Activated CD4-positive, alpha-beta T cell treated with anti-CD3 and anti-CD28 coated beads, Interleukin-2, amount 50 U/mL, for 1 hour (primary cell): ENCODE data around the gene MORC2.
A peak's percentile ranks its signal among the peaks of the same experiment; 100 is the strongest.

Experiments
- DNase-seq: peaks from one replicate; pipeline ENCODE4 v3.0.0-alpha.2; 2020

Gene MORC2

DNA sequence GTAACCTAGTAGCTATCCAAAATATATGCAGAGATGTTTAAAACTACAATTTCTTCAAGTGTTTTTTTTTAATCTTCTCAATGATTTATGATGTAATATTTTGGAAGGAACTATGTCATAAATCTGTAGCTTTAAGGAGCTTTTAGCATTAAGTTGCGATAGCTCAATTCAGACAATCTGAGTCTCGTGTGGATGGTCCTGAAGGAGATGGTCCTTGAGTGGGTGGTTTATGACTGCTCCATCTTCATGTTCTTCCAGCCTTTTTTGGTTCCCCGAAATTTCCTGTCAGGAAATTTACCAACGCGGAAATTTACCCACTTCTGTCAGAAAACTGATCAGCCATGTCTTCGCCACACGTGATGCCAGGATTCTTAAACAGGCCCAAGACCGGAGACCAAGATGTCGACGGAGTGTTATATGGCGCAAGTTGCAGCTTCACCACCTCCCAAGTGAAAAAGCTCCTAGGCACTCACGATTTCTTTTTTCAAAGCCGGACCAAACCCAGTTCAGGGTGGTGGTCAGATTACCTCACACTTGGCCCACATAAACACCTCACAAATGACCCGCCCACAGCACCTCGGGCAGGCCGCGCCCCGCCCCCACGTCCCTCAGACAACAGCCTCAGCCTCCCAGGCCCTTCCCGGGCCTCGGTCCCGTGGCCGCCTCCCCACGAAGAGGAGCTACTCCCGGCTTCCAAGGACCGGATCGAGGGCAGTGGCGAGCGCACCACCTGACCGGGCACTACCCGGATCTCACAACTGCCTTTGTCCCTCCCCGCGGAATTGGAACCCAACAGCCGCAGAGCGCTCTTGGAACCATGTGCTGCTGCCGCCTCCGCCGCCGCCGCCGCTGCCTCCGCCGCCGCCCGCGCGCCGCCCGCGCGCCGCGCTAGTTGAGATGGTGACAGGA is at the start of gene MORC2:
Gene MORC2 (minus strand): TSS at position 760 of the 909 bp plus-strand sequence. CDS start 885 bp downstream, outside the sequence.
- no peak for DNase-seq

DNA sequence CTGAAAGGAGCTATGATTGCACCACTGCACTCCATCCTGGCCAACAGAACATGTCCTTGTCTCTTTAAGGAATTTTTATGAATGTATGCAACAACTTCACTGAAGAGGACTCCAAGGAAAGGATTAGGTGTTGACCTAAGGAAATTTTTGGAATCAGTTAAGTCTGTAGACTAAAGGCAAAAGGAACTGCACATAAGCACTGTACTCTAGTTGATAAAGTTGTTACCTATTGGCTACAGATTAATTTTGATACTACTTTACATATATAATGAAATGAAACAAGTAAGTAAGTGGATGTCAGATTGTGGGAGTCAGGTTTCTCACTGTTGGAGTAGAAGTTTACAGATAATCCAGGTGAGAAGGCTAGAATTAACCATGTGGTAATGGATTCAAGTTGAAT is 37.0 kb upstream of the MORC2 start:
- no peak for DNase-seq

DNA sequence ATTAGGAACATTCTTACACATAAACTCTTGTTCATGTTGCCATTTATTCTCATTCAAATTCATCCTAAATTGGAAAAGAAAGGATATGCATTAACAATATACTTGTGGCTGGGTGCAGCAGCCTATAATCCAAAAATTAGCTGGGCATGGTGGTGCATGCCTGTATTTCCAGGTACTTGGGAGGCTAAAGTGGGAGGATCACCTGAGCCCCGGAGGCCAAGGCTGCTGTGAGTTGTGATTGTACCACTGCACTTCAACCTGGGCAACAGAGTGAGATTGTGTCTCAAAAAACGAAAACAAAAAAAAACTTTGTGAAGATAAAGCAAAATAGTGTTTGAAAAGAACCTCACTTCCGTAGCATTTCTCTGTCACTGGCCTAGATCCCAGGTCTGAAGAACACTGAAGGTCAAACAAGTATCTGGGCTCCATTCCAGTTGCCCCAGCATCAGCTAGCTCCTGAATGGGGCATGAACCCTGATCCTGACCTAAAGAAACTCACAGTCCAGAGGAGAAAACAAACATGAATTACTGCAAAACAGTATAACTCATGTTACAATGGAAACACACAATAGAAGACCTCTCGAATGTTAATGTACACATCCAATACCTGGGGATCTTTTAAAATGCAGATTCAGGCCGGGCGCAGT is 32.7 kb upstream of the MORC2 start:
- DNase-seq, result no peak

DNA sequence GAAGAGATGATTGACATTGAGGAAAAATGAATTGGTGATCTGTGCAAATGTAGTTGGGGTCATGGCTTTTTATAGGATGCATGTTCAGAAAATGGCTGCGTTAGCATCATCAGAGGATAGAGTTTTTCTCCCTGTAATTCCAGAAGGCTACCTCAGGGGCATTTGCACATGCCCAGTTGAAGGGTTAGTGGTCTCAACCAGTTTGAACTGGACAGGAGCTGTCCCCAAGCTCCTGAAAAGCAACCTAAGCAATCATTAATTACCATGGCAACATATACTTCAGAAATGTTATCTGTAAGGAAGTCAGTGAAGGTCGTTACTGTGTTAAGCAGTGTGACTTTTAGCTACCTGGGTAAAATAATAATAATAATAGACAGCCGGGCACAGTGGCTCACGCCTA is 29.8 kb upstream of the MORC2 start:
- DNase-seq, result no peak

DNA sequence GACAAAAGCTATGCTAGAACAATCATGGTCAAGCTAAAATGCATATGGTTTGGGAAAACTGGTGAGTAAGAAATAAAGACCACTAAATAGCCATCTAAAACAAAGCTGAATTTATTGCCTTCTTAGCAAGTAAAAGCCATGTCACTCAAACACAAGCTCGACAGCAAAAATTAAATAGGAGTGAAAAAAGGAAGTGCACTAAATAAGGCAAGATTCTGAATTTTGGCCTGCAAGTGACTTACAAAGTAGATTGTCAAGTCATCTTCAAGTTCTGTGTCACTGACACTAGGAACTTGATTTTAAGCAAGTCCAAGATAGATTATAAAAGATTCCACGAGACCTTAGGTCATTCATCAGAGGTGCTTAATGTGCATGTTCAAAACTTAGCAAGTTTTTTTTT is 27.9 kb upstream of the MORC2 start:
- no peak for DNase-seq

DNA sequence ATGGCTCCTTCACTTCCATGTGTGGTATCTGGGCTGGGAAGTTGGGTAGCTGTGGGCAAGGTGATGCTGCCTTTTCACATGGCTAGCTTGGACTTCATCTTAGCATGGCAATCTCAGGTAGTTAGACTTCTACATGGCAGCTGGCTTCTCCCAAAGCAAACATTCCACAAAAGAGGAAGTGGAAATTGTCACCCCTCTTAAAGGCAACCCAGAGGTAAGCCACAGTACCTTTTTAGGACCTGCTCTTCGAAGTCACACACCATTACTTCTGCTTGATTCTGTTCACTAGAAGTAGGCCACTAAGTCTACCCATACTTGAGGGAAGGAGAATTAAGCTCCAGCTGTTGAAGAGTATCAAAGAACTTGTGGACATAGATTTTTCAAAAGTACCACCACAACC is 26.4 kb upstream of the MORC2 start:
- no peak for DNase-seq

DNA sequence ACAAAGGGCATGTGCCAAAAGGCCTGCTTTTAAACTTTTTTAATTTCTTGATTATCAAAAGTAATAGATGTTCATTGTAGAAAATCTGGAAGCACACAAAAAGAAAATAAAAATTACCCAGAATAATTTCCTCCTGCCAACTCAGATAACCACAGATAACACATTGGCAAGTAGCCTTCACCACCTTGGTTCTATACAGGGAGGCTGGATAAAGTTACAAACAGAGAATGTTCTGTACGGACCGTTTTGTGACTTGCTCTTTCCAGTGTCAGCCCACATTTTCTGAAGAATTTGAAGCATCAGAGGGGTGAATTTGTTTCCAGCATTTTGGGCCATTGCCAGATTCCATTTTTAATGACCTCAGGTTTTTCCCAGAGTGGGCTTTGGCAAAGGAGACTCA is 24.0 kb upstream of the MORC2 start:
- DNase-seq, result no peak

DNA sequence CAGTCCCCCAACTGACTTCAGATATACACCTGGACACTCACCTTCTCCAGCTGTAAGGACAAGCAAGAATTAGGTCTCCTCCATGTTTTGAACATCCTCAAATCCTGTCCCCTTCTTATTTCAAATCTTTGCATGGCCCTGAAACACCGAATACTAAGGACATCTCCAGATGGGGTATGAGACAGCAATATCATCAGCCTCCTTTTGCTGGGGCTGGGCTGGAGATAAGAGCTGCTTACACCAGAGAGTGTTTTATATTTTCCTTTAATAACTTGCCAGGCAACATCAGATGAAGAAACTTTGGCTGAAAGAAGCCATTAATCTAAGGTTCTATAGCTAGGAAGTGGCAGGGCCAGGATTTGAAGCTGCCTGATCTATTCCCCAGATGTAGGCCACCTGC is 22.1 kb upstream of the MORC2 start:
- no peak for DNase-seq

DNA sequence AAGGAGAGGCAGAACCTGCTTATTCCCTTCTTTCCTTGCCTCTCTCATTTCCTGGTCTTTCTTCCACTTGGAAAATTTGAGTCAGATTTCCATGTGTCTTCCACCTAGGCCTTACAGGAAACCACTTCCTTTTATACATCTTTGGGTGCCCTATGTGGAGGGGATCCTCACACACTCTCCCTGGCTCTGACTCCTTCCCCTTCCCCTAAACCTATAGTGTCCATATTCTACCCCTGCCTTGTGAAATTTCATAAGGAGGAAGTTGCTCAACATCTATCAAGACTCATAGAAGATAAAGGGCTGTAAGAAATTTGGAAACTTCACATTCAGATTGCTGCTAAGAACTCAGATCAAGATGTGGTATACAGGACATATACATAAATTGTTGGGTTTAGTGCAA is 20.9 kb upstream of the MORC2 start:
- DNase-seq, result no peak

DNA sequence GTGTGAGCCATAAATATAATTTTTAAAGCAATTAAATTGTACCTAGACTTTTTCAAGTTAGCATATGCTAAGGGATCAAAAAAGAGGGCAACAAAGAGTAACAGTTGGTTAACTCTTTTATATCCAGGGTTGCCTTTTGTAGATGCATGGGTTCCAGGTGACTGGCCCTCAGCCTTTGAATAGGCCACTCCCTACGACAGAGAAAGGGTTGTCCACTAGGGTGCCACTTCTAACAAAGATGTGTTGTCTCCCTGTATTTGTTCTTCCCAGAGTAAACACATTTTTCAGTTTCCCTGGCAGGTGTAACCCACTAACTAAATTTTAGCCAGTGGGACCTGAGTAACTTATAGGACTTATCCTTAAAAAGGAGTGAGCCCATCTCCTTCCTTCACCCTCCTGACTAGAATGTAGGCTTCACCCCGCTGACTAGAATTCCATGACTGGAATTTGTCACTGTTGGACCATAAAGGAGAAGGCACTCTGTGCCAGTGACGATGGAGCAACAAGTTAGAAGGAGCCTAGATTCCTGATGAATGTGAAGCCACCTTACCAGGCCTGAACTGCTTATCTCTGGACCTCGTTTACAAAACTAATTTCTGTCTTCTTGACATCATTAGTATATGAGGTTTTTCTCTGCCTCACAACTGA is 17.1 kb upstream of the MORC2 start:
- no peak for DNase-seq

DNA sequence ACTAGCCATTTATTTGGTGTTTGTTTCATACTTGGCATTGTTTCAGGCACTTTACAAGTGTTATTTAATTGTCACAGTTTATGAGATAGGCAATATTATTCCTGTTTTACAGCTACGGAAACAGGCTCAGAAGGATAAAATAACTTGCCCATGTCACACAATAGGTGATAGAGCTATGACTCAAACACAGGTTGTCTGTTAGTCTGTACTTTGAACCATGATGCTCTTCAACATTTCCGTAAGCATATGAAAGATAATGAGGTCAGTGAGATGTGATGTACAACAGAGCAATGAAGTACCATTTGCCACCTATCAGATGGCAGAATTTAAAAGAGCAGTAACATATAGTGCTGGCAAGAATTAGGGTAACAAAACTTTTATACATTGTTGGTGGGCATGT is 15.7 kb upstream of the MORC2 start:
- DNase-seq, result no peak

DNA sequence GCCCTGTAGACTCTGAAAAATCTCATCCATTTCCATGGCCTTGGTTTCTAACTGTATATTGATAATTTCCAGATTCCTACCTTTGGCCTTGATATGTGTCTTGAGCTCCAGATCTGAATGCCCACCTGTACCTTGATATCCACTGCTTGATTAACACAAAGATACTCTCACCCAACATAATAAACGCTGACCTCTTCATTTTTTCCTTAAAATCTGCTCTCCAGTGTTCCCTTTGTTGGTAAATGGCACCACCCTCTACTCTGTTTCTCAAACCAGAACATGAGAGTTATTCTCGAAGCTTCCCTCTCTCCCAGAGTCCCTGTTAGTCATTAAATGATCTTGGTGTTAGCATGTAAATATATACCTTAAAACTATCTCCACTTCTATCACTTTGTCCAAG is 13.9 kb upstream of the MORC2 start:
- DNase-seq, result no peak

DNA sequence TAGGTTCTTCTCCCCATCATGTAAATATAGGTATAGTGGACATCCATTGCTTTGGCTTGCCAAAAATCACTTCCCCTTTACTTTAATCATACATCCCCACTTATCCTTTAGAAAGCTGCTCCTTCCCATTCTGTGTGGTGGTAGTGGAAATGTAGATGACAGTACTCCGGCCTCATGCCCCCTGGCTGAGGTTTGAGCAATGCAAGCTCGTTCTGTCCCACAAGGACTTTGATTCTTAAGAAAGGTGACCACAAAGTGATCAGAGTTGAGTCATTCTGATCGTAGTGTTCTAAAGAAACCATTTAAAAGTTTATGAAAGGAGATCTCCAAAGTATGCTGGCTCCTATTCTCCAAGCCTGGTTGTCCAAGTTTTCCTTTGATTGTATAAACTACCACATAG is 11.4 kb upstream of the MORC2 start:
- DNase-seq, result no peak

DNA sequence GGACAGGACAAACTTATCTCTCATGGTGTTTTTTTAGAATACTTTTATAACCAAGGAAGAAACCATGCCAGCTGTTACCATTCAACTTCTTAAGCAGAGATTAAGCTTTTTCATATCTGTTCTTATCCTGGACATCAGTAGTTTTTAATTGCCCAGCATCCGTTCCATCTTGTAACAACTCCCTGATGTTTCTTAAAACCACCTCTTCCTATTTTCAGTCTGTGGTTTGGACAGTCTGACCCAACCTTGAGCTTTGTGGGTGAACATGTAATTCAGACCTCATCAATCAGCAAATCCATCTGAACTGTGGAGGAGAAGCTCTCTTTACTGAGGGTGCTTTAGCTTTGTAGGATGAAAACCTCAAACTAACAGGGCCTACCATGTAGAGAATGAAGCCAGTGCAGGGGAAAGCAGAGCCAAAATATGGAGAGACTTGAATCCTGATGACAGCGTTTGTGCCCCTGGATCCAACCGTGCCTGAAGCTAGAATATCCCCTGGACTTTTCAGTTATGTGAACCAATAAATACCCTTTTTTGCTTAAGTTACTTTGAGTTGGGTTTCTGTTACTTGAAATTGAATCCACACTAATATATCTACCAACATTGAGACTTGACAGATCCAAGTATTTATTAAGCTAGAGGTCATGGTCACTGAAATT is 9.9 kb upstream of the MORC2 start:
- DNase-seq, result no peak

DNA sequence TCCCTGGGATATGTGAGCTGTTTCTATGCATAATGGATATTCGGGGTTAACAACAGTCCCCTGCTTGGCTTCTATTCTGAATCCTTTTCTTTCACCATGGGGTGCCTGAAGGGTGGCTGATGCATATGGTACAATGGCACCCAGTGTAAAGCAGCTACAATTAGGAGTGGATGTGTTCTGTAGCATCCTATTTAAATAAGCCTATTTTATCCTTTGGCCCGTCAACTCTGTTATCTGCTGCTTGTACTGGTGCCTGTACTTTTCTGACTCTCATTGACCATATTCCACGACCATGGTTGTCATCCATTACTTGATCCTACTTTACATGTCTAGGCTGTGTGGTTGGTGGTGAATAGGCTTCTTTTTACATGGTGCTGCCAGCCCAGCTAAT is 1.8 kb upstream of the MORC2 start:
- no peak for DNase-seq

DNA sequence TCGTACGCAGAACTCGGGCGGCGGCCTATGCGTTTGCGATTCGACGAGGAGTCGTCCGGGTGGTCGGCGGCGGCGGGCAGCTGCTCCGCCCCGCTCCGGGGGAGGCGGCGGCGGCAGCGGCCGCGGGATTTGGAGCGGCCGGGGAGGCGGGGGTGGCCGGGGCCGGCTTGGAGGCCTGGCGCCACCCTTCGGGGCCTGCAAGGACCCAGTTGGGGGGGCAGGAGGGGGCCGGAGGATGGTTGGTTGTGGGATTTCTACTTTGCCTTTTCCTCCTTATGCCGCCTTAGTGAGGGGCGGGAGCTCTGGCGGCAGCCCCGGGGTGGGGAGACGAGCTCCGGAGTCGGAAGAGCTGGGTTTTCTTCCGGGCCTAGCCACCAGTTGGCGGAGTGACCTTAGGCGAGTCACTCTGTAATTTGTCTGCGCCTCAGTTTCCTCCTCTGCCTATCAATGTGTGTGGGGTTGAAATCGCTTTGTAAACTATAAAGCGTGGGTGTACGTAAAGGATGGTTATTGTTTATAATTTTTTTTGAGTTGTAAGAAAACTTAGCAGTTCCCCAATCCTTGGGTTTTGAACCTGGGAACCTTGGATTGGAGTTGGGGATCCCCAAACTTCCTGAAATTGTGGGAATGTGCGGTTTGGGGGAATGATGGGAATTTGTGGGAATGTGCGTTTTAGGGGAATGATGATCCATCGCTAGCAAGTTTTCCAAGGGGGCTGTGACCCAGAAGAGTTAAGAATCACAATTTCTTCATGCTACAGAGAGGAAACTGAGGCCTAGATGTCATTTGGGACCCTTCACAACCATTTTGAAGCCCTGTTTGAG is 1.2 kb upstream of the MORC2 start:
- DNase-seq, result peak; percentile 32

DNA sequence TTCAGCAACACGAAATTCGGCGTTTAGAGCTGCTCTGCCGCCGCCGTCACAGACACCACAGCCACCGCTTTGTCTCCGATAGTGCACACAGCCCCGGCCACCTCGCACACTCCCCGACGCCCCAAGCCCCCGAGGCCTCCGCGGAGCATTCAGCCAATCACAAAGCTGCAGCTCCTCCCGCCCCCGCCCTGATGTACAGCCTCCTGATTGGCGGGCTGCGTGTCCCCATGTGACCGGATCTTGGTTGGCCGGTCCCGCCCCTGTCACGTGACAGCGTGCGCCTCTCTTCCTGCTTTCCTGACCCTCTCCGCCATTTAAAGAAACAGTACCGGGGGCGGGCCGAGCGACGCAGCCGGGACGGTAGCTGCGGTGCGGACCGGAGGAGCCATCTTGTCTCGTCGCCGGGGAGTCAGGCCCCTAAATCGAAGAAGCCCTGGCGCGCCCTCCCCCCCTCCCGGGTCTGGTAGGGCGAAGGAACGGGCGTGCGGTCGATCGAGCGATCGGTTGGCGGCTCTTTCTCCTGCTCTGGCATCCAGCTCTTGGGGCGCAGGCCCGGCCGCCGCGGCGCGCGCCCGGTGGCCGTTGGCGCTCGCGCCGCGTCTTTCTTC is 454 bp upstream of the MORC2 start, which contains the start of gene TUG1:
Gene TUG1 (plus strand): TSS at position 342 of the 608 bp plus-strand sequence.
- DNase-seq, result peak; percentile 96

DNA sequence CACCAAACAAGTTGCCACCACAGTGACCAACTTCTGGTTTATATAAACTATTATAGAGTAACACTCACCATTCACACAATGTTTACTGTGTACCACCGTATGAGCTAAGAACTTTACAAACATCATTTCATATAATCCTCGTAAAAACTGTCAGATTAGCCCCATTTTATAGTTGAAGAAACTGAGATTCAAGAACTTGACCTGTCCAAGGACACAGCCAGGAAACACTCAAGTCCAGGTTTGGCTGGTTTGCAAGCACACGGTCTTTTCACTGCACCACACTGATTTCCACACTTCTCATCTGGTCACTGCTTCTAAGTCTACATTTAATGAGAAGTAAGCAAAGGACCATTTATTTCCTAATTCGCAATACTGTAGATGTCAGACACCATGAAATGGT is 3.7 kb downstream of the MORC2 start:
- no peak for DNase-seq

DNA sequence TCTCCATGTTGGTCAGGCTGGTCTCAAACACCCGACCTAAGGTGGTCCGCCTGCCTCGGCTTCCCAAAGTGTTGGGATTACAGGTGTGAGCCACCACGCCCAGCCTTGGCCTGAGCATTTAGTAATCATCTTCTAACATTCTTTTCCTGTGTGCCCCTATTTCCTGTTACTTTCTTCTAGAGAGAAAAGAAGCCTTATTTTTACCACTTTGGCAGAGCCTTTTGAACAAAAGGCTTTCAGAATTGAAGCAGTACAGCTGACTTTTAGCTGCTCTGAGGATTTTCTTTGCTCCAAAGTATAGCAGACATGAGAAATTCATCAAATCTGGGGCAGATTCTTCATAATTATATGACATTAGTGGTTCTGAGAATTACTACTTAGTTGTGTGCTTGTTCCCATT is 13.4 kb downstream of the MORC2 start:
- no peak for DNase-seq

DNA sequence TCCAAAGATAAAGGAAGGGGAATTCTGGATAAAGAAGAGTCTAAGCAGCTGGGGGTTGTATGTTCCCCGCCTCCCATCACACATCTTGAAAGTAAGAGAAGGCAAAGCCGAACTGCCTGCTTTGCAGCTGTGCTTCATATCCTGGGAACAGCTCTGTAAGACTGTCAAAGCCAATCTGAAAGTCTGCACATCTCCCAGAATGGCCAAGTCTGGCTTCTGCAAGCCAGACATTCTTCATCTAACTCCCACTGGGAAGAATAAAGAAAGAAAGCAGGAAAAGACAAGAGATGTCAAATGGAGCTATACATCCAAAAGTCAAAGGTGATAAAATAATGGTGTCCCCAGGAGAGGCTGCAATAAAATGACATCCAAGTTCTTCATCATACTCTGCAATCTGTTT is 15.4 kb downstream of the MORC2 start:
- no peak for DNase-seq

DNA sequence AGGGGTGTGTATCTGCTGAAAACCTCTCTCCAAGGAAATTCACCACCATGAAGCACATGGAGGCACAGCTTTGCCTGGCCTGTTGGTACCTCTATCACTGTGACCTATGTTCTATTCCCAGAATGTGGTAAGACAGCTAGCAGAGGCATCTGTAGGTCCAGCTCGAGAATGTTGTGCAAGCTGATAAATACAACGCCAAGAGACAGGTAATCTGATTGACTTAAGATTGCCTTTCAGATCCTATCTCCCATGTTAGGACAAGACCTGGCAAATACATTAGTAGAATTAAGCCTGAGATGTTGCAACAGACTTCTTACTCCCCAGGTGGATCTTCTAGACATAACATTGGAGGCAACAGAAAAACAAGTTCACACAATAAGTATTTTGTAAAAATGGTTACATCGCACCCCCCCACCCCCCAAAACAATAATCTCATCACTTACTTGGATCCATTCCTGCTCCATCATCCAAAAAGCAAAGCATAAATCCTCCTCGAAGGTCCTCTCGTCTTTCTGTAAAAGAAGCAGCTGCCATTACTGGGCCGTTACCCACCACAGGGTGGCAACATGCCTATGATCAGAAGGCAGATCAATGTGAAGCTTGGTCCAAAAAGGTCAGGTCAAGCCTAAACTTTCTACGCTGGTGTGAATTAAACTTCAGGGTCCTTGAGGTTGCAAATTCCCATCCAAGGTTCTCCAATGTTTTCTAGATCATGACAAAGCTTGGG is 18.5 kb downstream of the MORC2 start:
- no peak for DNase-seq
